Mucosa of rectum (tissue), 2 donors: ENCODE results near the gene DBN1.

Source experiments
- H3K27ac ChIP-seq, 2 donors: one replicate each; pipeline ENCODE4 v1.7.0; 2013; ENCODE audit warnings: inconsistent platforms in 2 of 2, low read depth in 2 of 2, low read length in 2 of 2
- H3K27me3 ChIP-seq, 2 donors: one replicate each; pipeline ENCODE4 v1.7.0; 2013; ENCODE audit warnings: low read length in 2 of 2; ENCODE audit not compliant: control insufficient read depth in 2 of 2, insufficient read depth in 2 of 2
- H3K36me3 ChIP-seq, 2 donors: one replicate each; pipeline ENCODE4 v1.7.0; 2013; ENCODE audit warnings: low read length in 2 of 2; ENCODE audit not compliant: control insufficient read depth in 2 of 2, insufficient read depth in 2 of 2
- H3K4me1 ChIP-seq, 2 donors: one replicate each; pipeline ENCODE4 v1.7.0; 2013; ENCODE audit warnings: low read length in 2 of 2, mild to moderate bottlenecking in 1 of 2; ENCODE audit not compliant: control insufficient read depth in 2 of 2, insufficient read depth in 2 of 2
- H3K4me3 ChIP-seq, 2 donors: one replicate each; pipeline ENCODE4 v1.7.0; 2013; ENCODE audit warnings: low read length in 2 of 2
- H3K9ac ChIP-seq, 2 donors: one replicate each; pipeline ENCODE4 v1.7.0; 2013; ENCODE audit warnings: low read length in 2 of 2, low read depth in 1 of 2, mild to moderate bottlenecking in 1 of 2
- H3K9me3 ChIP-seq, 2 donors: one replicate each; pipeline ENCODE4 v1.7.0; 2013; ENCODE audit warnings: low read length in 2 of 2; ENCODE audit not compliant: control insufficient read depth in 2 of 2
- donor health status: healthy.
- donor health status: Normal muscosa, but diverticular disease.

Gene DBN1

GRCh38 chr5:177433658-177434217, 39.7 kb downstream of the DBN1 start:
- H3K36me3 ChIP-seq = peaks cover 50 to 71% of the 10 kb centered on the region in 2 donors
- no peaks in the 10 kb centered on the region for H3K27me3 ChIP-seq
- no peak overlapping the region for H3K27ac ChIP-seq
- H3K9ac ChIP-seq = no peak overlapping the region
- H3K4me1 ChIP-seq = peaks cover 13 to 37% of the 10 kb centered on the region in 2 donors
- H3K4me3 ChIP-seq = no peak overlapping the region
- H3K9me3 ChIP-seq = no peaks in the 10 kb centered on the region

DNA sequence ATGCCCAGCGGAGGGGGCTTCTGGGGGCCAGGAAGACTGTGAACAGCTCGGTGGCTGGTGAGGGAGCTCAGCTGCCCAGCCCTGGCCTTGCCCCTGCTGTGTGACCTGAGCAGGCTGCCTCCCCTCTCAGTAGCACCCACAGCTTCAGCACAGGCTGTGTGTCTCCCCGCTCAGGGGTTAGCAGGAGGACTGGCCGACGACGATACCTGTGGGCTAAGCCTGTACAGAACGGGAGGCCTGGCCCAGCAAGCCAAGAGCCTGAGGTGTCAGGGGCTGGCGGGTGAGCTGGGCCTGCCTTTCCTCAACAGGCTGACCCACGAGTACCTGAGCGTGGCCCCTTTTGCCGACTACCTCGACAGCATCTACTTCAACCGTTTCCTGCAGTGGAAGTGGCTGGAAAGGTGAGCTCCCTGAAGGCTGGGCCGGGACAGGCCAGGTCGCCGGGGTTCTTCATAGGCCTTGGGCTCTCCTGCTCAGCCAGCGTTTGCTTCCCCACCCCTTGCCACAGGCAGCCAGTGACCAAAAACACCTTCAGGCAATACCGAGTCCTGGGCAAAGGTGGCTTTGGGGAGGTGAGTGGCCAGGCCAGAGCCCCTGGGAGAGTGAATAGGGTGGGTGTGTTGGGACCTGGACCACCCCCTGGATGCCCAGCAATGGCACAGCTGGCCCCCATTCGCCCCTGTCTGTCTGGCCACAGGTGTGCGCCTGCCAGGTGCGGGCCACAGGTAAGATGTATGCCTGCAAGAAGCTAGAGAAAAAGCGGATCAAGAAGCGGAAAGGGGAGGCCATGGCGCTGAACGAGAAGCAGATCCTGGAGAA, 40.4 kb downstream of the DBN1 start:
- no peak overlapping the region for H3K9ac ChIP-seq
- no peak overlapping the region for H3K4me3 ChIP-seq
- H3K27me3 ChIP-seq = no peaks in the 10 kb centered on the region
- H3K4me1 ChIP-seq = peaks cover 16 to 37% of the 10 kb centered on the region in 2 donors
- peak overlapping the region in 1 of 2 donors; percentile 94 for H3K27ac ChIP-seq
- H3K9me3 ChIP-seq = no peaks in the 10 kb centered on the region
- H3K36me3 ChIP-seq = peaks cover 46 to 67% of the 10 kb centered on the region in 2 donors

DNA sequence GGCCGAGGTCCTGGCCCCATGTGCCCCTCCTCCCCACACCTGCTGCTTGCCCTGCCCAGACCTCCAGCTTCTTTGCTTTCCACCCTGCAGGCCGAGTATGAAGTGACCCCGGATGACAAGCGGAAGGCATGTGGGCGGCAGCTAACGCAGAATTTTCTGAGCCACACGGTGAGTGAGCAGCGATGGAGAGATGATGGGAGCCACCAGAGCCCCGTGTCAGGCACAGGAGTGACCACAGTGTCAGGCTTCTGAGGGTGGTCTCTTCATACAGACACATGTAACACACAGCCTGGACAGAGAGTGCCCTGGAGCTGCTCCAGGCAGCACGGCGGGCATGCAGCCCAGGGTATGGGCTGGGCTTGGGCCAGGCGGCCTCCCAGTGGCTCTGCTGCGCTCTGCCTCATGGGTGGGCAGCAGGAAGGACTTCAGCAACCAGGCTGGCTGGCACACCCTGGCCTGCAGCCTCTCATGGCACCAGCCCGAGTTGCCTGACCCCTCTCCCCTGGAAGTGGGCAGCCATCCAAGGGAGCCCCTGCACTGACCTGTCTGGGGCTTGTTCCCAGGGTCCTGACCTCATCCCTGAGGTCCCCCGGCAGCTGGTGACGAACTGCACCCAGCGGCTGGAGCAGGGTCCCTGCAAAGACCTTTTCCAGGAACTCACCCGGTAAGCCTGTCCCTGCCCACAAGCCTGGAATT, 41.1 kb downstream of the DBN1 start:
- no peaks in the 10 kb centered on the region for H3K9me3 ChIP-seq
- H3K36me3 ChIP-seq = peaks cover 41 to 61% of the 10 kb centered on the region in 2 donors
- peak overlapping the region; percentile 46 to 94 for H3K27ac ChIP-seq
- peaks cover 24 to 44% of the 10 kb centered on the region in 2 donors for H3K4me1 ChIP-seq
- no peaks in the 10 kb centered on the region for H3K27me3 ChIP-seq
- H3K9ac ChIP-seq = peak overlapping the region in 1 of 2 donors; percentile 24
- peak overlapping the region; percentile 10 to 26 for H3K4me3 ChIP-seq

- no peak overlapping the region for H3K9ac ChIP-seq
- H3K27me3 ChIP-seq = no peaks in the 10 kb centered on the region
- H3K4me3 ChIP-seq = peak overlapping the region in 1 of 2 donors; percentile 26
- H3K36me3 ChIP-seq = peaks cover 40 to 55% of the 10 kb centered on the region in 2 donors
- peaks cover 29 to 47% of the 10 kb centered on the region in 2 donors for H3K4me1 ChIP-seq
- H3K9me3 ChIP-seq = no peaks in the 10 kb centered on the region
- peak overlapping the region; percentile 31 to 94 for H3K27ac ChIP-seq
These were observed 41.9 kb downstream of the DBN1 start for GRCh38 chr5:177431317-177432142.

GRCh38 chr5:177430972-177431316, 42.5 kb downstream of the DBN1 start:
- no peaks in the 10 kb centered on the region for H3K9me3 ChIP-seq
- H3K27me3 ChIP-seq = no peaks in the 10 kb centered on the region
- H3K4me1 ChIP-seq = peaks cover 29 to 47% of the 10 kb centered on the region in 2 donors
- no peak overlapping the region for H3K4me3 ChIP-seq
- peak overlapping the region; percentile 6 to 94 for H3K27ac ChIP-seq
- H3K36me3 ChIP-seq = peaks cover 35 to 50% of the 10 kb centered on the region in 2 donors
- H3K9ac ChIP-seq = no peak overlapping the region

- Histone ChIP-seq H3K9me3 (no peaks in the 10 kb centered on the region), H3K36me3 (peaks cover 30 to 44% of the 10 kb centered on the region in 2 donors), H3K27ac (peak overlapping the region; percentile 5 to 94), H3K9ac (no peak overlapping the region), H3K27me3 (no peaks in the 10 kb centered on the region), H3K4me1 (peaks cover 34 to 52% of the 10 kb centered on the region in 2 donors), H3K4me3 (no peak overlapping the region)
These were observed 43.1 kb downstream of the DBN1 start for GRCh38 chr5:177430140-177430951.

GRCh38 chr5:177429248-177430040, 44.0 kb downstream of the DBN1 start:
- peaks cover 38 to 56% of the 10 kb centered on the region in 2 donors for H3K4me1 ChIP-seq
- peak overlapping the region; percentile 52 to 94 for H3K27ac ChIP-seq
- H3K36me3 ChIP-seq = peaks cover 21 to 35% of the 10 kb centered on the region in 2 donors
- peak overlapping the region in 1 of 2 donors; percentile 60 for H3K9ac ChIP-seq
- H3K4me3 ChIP-seq = peak overlapping the region in 1 of 2 donors; percentile 38
- H3K27me3 ChIP-seq = no peaks in the 10 kb centered on the region
- no peaks in the 10 kb centered on the region for H3K9me3 ChIP-seq

- Histone ChIP-seq H3K9ac (peak overlapping the region in 1 of 2 donors; percentile 29), H3K27ac (peak overlapping the region; percentile 52 to 94), H3K9me3 (no peaks in the 10 kb centered on the region), H3K4me1 (peaks cover 38 to 53% of the 10 kb centered on the region in 2 donors), H3K36me3 (peaks cover 14 to 28% of the 10 kb centered on the region in 2 donors), H3K27me3 (no peaks in the 10 kb centered on the region), H3K4me3 (peak overlapping the region; percentile 92 to 96)
These were observed 44.7 kb downstream of the DBN1 start for GRCh38 chr5:177428574-177429217.
